A549 treated with ZK216348 at 1 μM for 4 hours (cell line): ENCODE measurements around the gene APAF1. TPM values are rescaled to one million over a fixed set of nuclear protein-coding genes. Genes with fewer than 3 reads are reported as not detected.

ENCODE experiments used
- total RNA-seq: library from RNA; stranded (reverse); fragments of 200-300 nt; extraction: Qiagen RNA extraction; gene quantifications from 5 replicates; pipeline ENCODE4 v1.2.3, GENCODE V29; 2022; ENCODE audit warnings: low read depth

Gene APAF1, protein sequence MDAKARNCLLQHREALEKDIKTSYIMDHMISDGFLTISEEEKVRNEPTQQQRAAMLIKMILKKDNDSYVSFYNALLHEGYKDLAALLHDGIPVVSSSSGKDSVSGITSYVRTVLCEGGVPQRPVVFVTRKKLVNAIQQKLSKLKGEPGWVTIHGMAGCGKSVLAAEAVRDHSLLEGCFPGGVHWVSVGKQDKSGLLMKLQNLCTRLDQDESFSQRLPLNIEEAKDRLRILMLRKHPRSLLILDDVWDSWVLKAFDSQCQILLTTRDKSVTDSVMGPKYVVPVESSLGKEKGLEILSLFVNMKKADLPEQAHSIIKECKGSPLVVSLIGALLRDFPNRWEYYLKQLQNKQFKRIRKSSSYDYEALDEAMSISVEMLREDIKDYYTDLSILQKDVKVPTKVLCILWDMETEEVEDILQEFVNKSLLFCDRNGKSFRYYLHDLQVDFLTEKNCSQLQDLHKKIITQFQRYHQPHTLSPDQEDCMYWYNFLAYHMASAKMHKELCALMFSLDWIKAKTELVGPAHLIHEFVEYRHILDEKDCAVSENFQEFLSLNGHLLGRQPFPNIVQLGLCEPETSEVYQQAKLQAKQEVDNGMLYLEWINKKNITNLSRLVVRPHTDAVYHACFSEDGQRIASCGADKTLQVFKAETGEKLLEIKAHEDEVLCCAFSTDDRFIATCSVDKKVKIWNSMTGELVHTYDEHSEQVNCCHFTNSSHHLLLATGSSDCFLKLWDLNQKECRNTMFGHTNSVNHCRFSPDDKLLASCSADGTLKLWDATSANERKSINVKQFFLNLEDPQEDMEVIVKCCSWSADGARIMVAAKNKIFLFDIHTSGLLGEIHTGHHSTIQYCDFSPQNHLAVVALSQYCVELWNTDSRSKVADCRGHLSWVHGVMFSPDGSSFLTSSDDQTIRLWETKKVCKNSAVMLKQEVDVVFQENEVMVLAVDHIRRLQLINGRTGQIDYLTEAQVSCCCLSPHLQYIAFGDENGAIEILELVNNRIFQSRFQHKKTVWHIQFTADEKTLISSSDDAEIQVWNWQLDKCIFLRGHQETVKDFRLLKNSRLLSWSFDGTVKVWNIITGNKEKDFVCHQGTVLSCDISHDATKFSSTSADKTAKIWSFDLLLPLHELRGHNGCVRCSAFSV (N-terminal part only)
- total RNA-seq: 7.6 to 17.4 TPM (median 14.3 TPM) in 5 replicates

DNA sequence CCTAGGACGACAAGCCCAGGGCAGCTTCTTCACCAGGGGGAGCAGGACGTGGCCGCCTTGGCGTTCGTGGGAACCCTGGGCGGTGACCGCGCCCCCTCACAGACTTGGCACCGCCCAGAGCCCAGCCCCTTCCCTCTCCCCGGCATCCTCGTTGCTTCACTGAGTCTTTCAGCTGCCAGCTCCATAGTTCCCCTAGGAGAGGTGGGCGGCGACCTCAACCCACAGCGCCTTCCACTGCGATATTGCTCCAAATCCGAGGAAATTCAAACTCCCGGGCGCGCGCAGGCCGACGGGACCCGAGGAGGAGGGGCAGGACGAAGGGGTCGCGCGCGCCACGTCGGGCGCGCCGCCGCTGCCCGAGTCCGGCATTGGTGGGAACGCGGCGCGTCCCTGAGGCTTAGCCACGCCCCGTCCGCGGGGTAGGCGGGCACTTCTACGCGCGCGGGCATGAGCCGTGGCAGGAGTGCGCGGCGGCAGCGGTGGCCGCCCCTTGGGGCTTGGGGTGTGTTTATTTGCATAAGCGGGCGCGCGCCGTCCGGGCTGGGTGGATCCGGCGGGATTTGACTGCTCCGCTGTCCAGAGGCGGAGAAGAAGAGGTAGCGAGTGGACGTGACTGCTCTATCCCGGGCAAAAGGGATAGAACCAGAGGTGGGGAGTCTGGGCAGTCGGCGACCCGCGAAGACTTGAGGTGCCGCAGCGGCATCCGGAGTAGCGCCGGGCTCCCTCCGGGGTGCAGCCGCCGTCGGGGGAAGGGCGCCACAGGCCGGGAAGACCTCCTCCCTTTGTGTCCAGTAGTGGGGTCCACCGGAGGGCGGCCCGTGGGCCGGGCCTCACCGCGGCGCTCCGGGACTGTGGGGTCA is at the start of gene APAF1, which contains the start of gene IKBIP:
APAF1 (plus strand) TSS at position 579 of the 860 bp plus-strand sequence. CDS start 3,070 bp downstream, outside the sequence.
IKBIP (minus strand) TSS at position 77 of the 860 bp plus-strand sequence. CDS start 87 bp downstream, outside the sequence.

Other genes starting within 250 kb of the APAF1 start
- 71.7 to 110 TPM (median 81.2 TPM) in 5 replicates for gene TMPO, start 129.7 kb upstream of the APAF1 start, total RNA-seq
- 691 to 779 TPM (median 766 TPM) in 5 replicates for gene SLC25A3, start 51.6 kb upstream of the APAF1 start, total RNA-seq
- gene IKBIP, start 502 bp upstream of the APAF1 start, total RNA-seq: 44.9 to 77.3 TPM (median 69.7 TPM) in 5 replicates